ENCODE results near the gene ENDOU.

Gene ENDOU

DNA sequence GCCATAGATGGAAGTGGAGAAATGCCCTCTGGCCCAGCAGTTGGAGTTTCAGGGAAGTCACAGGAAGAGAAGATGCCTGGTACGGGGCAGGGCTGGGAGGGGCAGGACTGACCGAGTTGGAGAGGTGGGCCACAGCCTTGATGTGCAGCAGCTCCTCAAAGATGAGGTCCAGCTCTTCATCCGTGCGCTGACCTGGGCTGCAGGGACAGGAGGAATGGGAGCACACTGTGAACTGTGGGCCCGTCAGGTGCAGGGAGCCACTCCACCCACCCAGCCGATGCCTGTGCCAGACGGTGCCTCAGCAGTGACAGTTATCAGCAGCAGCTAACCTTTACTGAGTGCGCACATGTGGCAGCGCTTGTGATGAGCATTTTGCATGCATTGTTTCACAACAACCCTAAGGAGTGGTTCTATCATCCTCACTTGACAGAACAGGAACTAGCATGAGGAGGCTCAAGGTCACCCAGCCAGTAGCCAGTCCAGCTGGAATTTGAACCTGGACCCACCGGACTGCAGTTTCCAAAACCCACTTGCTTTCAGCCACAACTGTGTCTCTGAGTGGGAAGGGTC, 25.0 kb upstream of the ENDOU start:
- no peak for TF ChIP-seq SIN3A (IDR thresholded peaks at IDR 0.05; ENCODE audit: borderline replicate concordance, insufficient read depth, low read length)
- no peak for TF ChIP-seq FOXP2 (optimal IDR thresholded peaks at IDR 0.05; ENCODE audit: borderline replicate concordance, extremely low read depth, extremely low read length, insufficient read depth)
- TF ChIP-seq TAF1 (IDR thresholded peaks at IDR 0.05; ENCODE audit: borderline replicate concordance, insufficient read depth, low read length): no peak
- no peak for TF ChIP-seq POLR2AphosphoS5 (IDR thresholded peaks at IDR 0.05; ENCODE audit: low read depth, low read length)
- TF ChIP-seq, protein P1, sequence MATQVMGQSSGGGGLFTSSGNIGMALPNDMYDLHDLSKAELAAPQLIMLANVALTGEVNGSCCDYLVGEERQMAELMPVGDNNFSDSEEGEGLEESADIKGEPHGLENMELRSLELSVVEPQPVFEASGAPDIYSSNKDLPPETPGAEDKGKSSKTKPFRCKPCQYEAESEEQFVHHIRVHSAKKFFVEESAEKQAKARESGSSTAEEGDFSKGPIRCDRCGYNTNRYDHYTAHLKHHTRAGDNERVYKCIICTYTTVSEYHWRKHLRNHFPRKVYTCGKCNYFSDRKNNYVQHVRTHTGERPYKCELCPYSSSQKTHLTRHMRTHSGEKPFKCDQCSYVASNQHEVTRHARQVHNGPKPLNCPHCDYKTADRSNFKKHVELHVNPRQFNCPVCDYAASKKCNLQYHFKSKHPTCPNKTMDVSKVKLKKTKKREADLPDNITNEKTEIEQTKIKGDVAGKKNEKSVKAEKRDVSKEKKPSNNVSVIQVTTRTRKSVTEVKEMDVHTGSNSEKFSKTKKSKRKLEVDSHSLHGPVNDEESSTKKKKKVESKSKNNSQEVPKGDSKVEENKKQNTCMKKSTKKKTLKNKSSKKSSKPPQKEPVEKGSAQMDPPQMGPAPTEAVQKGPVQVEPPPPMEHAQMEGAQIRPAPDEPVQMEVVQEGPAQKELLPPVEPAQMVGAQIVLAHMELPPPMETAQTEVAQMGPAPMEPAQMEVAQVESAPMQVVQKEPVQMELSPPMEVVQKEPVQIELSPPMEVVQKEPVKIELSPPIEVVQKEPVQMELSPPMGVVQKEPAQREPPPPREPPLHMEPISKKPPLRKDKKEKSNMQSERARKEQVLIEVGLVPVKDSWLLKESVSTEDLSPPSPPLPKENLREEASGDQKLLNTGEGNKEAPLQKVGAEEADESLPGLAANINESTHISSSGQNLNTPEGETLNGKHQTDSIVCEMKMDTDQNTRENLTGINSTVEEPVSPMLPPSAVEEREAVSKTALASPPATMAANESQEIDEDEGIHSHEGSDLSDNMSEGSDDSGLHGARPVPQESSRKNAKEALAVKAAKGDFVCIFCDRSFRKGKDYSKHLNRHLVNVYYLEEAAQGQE (IDR thresholded peaks at IDR 0.05; ENCODE audit: insufficient read depth in 1 of 2, low read depth in 2 of 2, low read length in 2 of 2): no peak

DNA sequence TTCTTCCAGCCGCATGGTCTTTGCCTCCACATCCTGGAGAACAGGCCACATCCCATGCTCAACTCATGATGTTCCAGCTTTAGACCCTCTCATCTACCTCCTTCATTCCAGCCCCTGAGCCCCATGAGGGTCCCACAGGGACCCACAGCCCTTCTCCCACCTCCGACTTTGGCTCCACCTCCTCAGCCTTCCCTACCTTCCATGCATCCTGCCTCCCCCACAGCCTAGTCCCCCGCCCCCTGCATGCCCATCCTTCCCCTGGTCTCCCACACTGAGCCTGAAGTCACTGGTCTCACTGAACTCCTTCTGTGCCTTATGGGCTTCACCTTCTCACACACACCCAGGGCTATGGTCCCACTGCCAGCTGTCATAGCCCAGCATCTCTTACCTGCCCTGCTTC, 23.6 kb upstream of the ENDOU start:
- TF ChIP-seq SIN3A (IDR thresholded peaks at IDR 0.05; ENCODE audit: borderline replicate concordance, insufficient read depth, low read length) (no peak), TAF1 (IDR thresholded peaks at IDR 0.05; ENCODE audit: borderline replicate concordance, insufficient read depth, low read length) (no peak), FOXP2 (optimal IDR thresholded peaks at IDR 0.05; ENCODE audit: borderline replicate concordance, extremely low read depth, extremely low read length, insufficient read depth) (no peak), POLR2AphosphoS5 (IDR thresholded peaks at IDR 0.05; ENCODE audit: low read depth, low read length) (no peak)
- TF ChIP-seq, protein P1 (IDR thresholded peaks at IDR 0.05; ENCODE audit: insufficient read depth in 1 of 2, low read depth in 2 of 2, low read length in 2 of 2): no peak

DNA sequence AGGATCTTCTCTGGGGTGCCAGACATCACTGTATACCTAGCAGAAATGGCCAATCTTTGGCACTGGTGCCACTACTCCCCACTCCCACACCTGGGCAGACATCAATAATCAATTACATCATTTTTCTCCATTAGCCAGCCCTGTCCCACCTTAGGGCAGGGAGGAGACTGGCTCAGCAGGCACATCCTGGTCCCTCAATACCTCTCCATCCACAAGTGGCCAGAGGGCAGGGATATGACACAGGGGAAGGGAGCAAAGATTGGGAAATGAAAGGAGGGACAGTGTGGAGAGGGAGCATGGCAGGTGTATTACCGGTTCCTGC, 23.2 kb upstream of the ENDOU start:
- no peak for TF ChIP-seq POLR2AphosphoS5 (IDR thresholded peaks at IDR 0.05; ENCODE audit: low read depth, low read length)
- no peak for TF ChIP-seq SIN3A (IDR thresholded peaks at IDR 0.05; ENCODE audit: borderline replicate concordance, insufficient read depth, low read length)
- no peak for TF ChIP-seq FOXP2 (optimal IDR thresholded peaks at IDR 0.05; ENCODE audit: borderline replicate concordance, extremely low read depth, extremely low read length, insufficient read depth)
- no peak for TF ChIP-seq TAF1 (IDR thresholded peaks at IDR 0.05; ENCODE audit: borderline replicate concordance, insufficient read depth, low read length)
- TF ChIP-seq, protein P1 (IDR thresholded peaks at IDR 0.05; ENCODE audit: insufficient read depth in 1 of 2, low read depth in 2 of 2, low read length in 2 of 2): no peak

DNA sequence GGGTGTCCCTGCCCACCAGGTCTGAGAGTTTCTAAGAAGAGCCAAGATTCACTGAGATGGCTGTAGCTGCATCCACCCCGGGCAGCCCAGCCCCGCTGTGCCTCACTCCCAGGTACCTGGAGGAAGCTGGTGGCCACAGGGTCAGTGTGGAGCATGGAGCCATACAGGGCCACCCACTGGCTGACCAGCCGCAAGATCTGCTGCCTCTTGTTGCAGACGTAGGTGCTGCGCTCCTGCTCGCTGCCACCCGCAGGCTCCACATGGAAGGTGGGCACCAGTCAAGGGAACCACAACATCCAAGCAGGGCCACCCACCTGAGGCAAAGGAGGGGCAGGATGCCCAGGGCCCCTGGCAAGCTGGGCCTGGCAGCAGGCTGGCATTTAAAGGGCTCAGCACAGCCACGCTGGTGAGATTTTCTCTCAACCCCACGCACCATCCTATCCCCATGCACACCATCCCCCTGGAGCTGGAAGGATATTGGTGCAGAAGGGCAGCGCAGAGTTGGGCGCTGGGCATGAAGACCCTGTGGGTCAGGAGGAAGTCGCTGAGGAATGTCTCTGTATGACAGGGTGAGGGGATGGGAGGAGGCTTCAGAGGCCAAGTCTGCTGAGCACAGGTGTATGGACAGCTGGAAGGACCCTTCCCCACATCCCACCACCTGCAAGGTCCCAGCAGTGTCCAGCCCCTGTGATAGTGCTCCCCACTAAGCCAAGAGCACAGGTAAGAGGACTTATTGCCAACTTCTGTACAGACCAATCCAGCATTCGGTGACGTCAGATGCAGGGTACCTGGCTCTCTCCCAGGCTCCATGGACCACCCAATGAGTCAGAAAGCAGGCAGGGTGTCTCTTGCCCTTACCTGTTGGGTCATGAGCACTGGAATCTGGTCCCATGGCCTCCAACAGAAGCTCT, 22.6 kb upstream of the ENDOU start:
- TF ChIP-seq FOXP2 (optimal IDR thresholded peaks at IDR 0.05; ENCODE audit: borderline replicate concordance, extremely low read depth, extremely low read length, insufficient read depth): no peak
- TF ChIP-seq, protein P1 (IDR thresholded peaks at IDR 0.05; ENCODE audit: insufficient read depth in 1 of 2, low read depth in 2 of 2, low read length in 2 of 2): no peak
- TF ChIP-seq SIN3A (IDR thresholded peaks at IDR 0.05; ENCODE audit: borderline replicate concordance, insufficient read depth, low read length): no peak
- no peak for TF ChIP-seq TAF1 (IDR thresholded peaks at IDR 0.05; ENCODE audit: borderline replicate concordance, insufficient read depth, low read length)
- no peak for TF ChIP-seq POLR2AphosphoS5 (IDR thresholded peaks at IDR 0.05; ENCODE audit: low read depth, low read length)

All from PFSK-1 (cell line).